Subcutaneous abdominal adipose tissue (tissue), 5 donors: Measurements from ENCODE around the gene SLC28A1.

Experiments
- H3K27ac ChIP-seq: one replicate; pipeline ENCODE4 v1.7.0; 2013; ENCODE audit warnings: low read depth, mild to moderate bottlenecking, inconsistent platforms, low read length, moderate library complexity
- H3K27me3 ChIP-seq, 5 donors: one replicate each; pipeline ENCODE4 v1.7.0; 2013; ENCODE audit warnings: low read length in 5 of 5, inconsistent platforms in 1 of 5; ENCODE audit not compliant: control insufficient read depth in 5 of 5, insufficient read depth in 4 of 5
- H3K36me3 ChIP-seq, 5 donors: one replicate each; pipeline ENCODE4 v1.7.0; 2013; ENCODE audit warnings: low read length in 5 of 5; ENCODE audit not compliant: control insufficient read depth in 5 of 5, insufficient read depth in 5 of 5
- H3K4me1 ChIP-seq, 5 donors: one replicate each; pipeline ENCODE4 v1.7.0; 2013; ENCODE audit warnings: low read length in 5 of 5, mild to moderate bottlenecking in 3 of 5, moderate library complexity in 1 of 5; ENCODE audit not compliant: control insufficient read depth in 5 of 5, insufficient read depth in 5 of 5
- H3K4me3 ChIP-seq, 5 donors: one replicate each; pipeline ENCODE4 v1.7.0; 2013; ENCODE audit warnings: low read length in 5 of 5, low read depth in 1 of 5
- H3K9ac ChIP-seq, 5 donors: one replicate each; pipeline ENCODE4 v1.7.0; 2013; ENCODE audit warnings: low read length in 5 of 5, mild to moderate bottlenecking in 4 of 5, moderate library complexity in 3 of 5
- H3K9me3 ChIP-seq, 5 donors: one replicate each; pipeline ENCODE4 v1.7.0; 2013; ENCODE audit warnings: low read length in 5 of 5; ENCODE audit not compliant: control insufficient read depth in 5 of 5
- donor health status: healthy.
- donor health status: healthy.
- donor health status: healthy.
- donor health status: healthy.
- donor health status: healthy.

SLC28A1 gene

GRCh38 chr15:84883916-84884781 is at the start of gene SLC28A1:
SLC28A1 (plus strand) TSS chr15:84884662; CDS start chr15:84887761, 3,099 bp downstream.
- Histone ChIP-seq H3K4me1 (no peaks in the 10 kb centered on the region), H3K9me3 (no peaks in the 10 kb centered on the region), H3K27me3 (no peaks in the 10 kb centered on the region), H3K27ac (no peak within 1 kb of the TSS), H3K9ac (no peak within 1 kb of the TSS), H3K4me3 (no peak within 1 kb of the TSS), H3K36me3 (no peaks in the 10 kb centered on the region)

GRCh38 chr15:84834969-84835368 is 49.5 kb upstream of the SLC28A1 start:
- no peak overlapping the region for H3K9ac ChIP-seq
- H3K4me1 ChIP-seq, result peaks cover 0 to 64% (median 40%) of the 10 kb centered on the region in 5 donors
- no peak overlapping the region for H3K4me3 ChIP-seq
- no peaks in the 10 kb centered on the region for H3K9me3 ChIP-seq
- H3K36me3 ChIP-seq, result peaks cover 0 to 12% (median 4%) of the 10 kb centered on the region in 5 donors
- H3K27me3 ChIP-seq, result no peaks in the 10 kb centered on the region
- peak overlapping the region; percentile 67 for H3K27ac ChIP-seq

GRCh38 chr15:84835661-84836337 is 48.7 kb upstream of the SLC28A1 start:
- H3K36me3 ChIP-seq, result peaks cover 0 to 13% (median 4%) of the 10 kb centered on the region in 5 donors
- H3K4me1 ChIP-seq, result peaks cover 0 to 65% (median 48%) of the 10 kb centered on the region in 5 donors
- no peaks in the 10 kb centered on the region for H3K27me3 ChIP-seq
- no peak overlapping the region for H3K9ac ChIP-seq
- H3K4me3 ChIP-seq, result no peak overlapping the region
- H3K9me3 ChIP-seq, result no peaks in the 10 kb centered on the region
- no peak overlapping the region for H3K27ac ChIP-seq

GRCh38 chr15:84836844-84837243 is 47.6 kb upstream of the SLC28A1 start:
- Histone ChIP-seq H3K9ac (no peak overlapping the region), H3K27ac (no peak overlapping the region), H3K9me3 (no peaks in the 10 kb centered on the region), H3K27me3 (no peaks in the 10 kb centered on the region), H3K4me3 (no peak overlapping the region), H3K4me1 (peaks cover 0 to 64% (median 52%) of the 10 kb centered on the region in 5 donors), H3K36me3 (peaks cover 0 to 13% (median 4%) of the 10 kb centered on the region in 5 donors)

GRCh38 chr15:84839714-84840113 is 44.7 kb upstream of the SLC28A1 start:
- no peak overlapping the region for H3K4me3 ChIP-seq
- no peaks in the 10 kb centered on the region for H3K9me3 ChIP-seq
- peak overlapping the region; percentile 96 for H3K27ac ChIP-seq
- peaks cover 0 to 13% (median 4%) of the 10 kb centered on the region in 5 donors for H3K36me3 ChIP-seq
- H3K9ac ChIP-seq, result peak overlapping the region in 1 of 5 donors; percentile 74
- peaks cover 0 to 38% (median 30%) of the 10 kb centered on the region in 5 donors for H3K4me1 ChIP-seq
- H3K27me3 ChIP-seq, result no peaks in the 10 kb centered on the region

GRCh38 chr15:84840255-84840654 is 44.2 kb upstream of the SLC28A1 start:
- no peak overlapping the region for H3K4me3 ChIP-seq
- H3K9ac ChIP-seq, result peak overlapping the region in 4 of 5 donors; percentile 39 to 76 (median 64)

GRCh38 chr15:84840741-84841429 is 43.6 kb upstream of the SLC28A1 start:
- Histone ChIP-seq H3K4me1 (peaks cover 0 to 27% (median 18%) of the 10 kb centered on the region in 5 donors), H3K27ac (peak overlapping the region; percentile 96)

More at GRCh38 chr15:84840255-84840654, 44.2 kb upstream of the SLC28A1 start:
- Histone ChIP-seq H3K27ac (peak overlapping the region; percentile 96), H3K27me3 (no peaks in the 10 kb centered on the region), H3K9me3 (no peaks in the 10 kb centered on the region), H3K36me3 (peaks cover 0 to 13% (median 4%) of the 10 kb centered on the region in 5 donors), H3K4me1 (peaks cover 0 to 32% (median 25%) of the 10 kb centered on the region in 5 donors)

GRCh38 chr15:84842781-84843180 is 41.7 kb upstream of the SLC28A1 start:
- H3K4me1 ChIP-seq, result peaks cover 0 to 27% (median 18%) of the 10 kb centered on the region in 5 donors
- H3K27ac ChIP-seq, result peak overlapping the region; percentile 96
- no peaks in the 10 kb centered on the region for H3K27me3 ChIP-seq
- no peak overlapping the region for H3K4me3 ChIP-seq
- peaks cover 0 to 4% (median 0%) of the 10 kb centered on the region in 5 donors for H3K9me3 ChIP-seq
- H3K9ac ChIP-seq, result no peak overlapping the region
- H3K36me3 ChIP-seq, result peaks cover 0 to 13% (median 4%) of the 10 kb centered on the region in 5 donors

More at GRCh38 chr15:84840741-84841429, 43.6 kb upstream of the SLC28A1 start:
- Histone ChIP-seq H3K9ac (peak overlapping the region in 4 of 5 donors; percentile 47 to 76 (median 64)), H3K36me3 (peaks cover 0 to 13% (median 4%) of the 10 kb centered on the region in 5 donors), H3K27me3 (no peaks in the 10 kb centered on the region), H3K4me3 (no peak overlapping the region), H3K9me3 (no peaks in the 10 kb centered on the region)

- Histone ChIP-seq H3K27ac (peak overlapping the region; percentile 61), H3K4me3 (no peak overlapping the region), H3K36me3 (peaks cover 0 to 1% (median 0%) of the 10 kb centered on the region in 5 donors), H3K27me3 (no peaks in the 10 kb centered on the region), H3K9me3 (peaks cover 0 to 4% (median 0%) of the 10 kb centered on the region in 5 donors), H3K4me1 (peaks cover 0 to 18% (median 15%) of the 10 kb centered on the region in 5 donors), H3K9ac (peak overlapping the region in 2 of 5 donors; percentile 3 to 39)
Observed at GRCh38 chr15:84844964-84845363, 39.5 kb upstream of the SLC28A1 start.
